Measurements from ENCODE around the gene MOCS1. TPM values are rescaled to one million over a fixed set of nuclear protein-coding genes. Genes with fewer than 3 reads are reported as not detected.

The MOCS1 gene
- total RNA-seq, 1 donor from 2014 or later: 28.6 TPM

GRCh38 chr6:39908838-39909583, 25.3 kb downstream of the MOCS1 start:
- Histone ChIP-seq H3K4me1 (no peaks in the 10 kb centered on the region), H3K9me3 (replicated peaks) (no peaks in the 10 kb centered on the region), H3K27me3 (ENCODE audit: low read depth) (no peaks in the 10 kb centered on the region), H3K36me3 (peaks cover 78% of the 10 kb centered on the region), H3K27ac (replicated peaks) (no peak overlapping the region), H3K4me3 (no peak overlapping the region)
- no peak for DNase-seq
- TF ChIP-seq CTCF (IDR thresholded peaks at IDR 0.05; ENCODE audit: borderline replicate concordance): no peak
- intact Hi-C loops (cut with micrococcal nuclease): no loop called here

GRCh38 chr6:39907871-39908575, 26.2 kb downstream of the MOCS1 start:
- H3K9me3 ChIP-seq (replicated peaks): no peaks in the 10 kb centered on the region
- no peak for TF ChIP-seq CTCF (IDR thresholded peaks at IDR 0.05; ENCODE audit: borderline replicate concordance)
- no peaks in the 10 kb centered on the region for H3K27me3 ChIP-seq (ENCODE audit: low read depth)
- intact Hi-C loops (cut with micrococcal nuclease): no loop called here
- peaks cover 68% of the 10 kb centered on the region for H3K36me3 ChIP-seq
- no peaks in the 10 kb centered on the region for H3K4me1 ChIP-seq
- no peak overlapping the region for H3K4me3 ChIP-seq
- no peak overlapping the region for H3K27ac ChIP-seq (replicated peaks)
- DNase-seq: no peak

- H3K36me3 ChIP-seq: peaks cover 56% of the 10 kb centered on the region
- intact Hi-C loops (cut with micrococcal nuclease): no loop called here
Observed at GRCh38 chr6:39906318-39906761, 27.9 kb downstream of the MOCS1 start.

GRCh38 chr6:39905640-39905975, 28.7 kb downstream of the MOCS1 start:
- H3K36me3 ChIP-seq: peaks cover 54% of the 10 kb centered on the region
- no peak for DNase-seq
- H3K4me3 ChIP-seq: no peak overlapping the region
- peak overlapping the region; percentile 1 for H3K27ac ChIP-seq (replicated peaks)
- H3K27me3 ChIP-seq (ENCODE audit: low read depth): no peaks in the 10 kb centered on the region
- H3K4me1 ChIP-seq: no peaks in the 10 kb centered on the region
- intact Hi-C loops (cut with micrococcal nuclease): no loop called here
- TF ChIP-seq CTCF (IDR thresholded peaks at IDR 0.05; ENCODE audit: borderline replicate concordance): no peak
- no peaks in the 10 kb centered on the region for H3K9me3 ChIP-seq (replicated peaks)

More at GRCh38 chr6:39906318-39906761, 27.9 kb downstream of the MOCS1 start:
- Histone ChIP-seq H3K27ac (replicated peaks) (no peak overlapping the region), H3K9me3 (replicated peaks) (no peaks in the 10 kb centered on the region), H3K4me3 (no peak overlapping the region), H3K27me3 (ENCODE audit: low read depth) (no peaks in the 10 kb centered on the region), H3K4me1 (no peaks in the 10 kb centered on the region)
- DNase-seq: no peak
- TF ChIP-seq CTCF (IDR thresholded peaks at IDR 0.05; ENCODE audit: borderline replicate concordance): no peak

- Histone ChIP-seq H3K4me1 (no peaks in the 10 kb centered on the region), H3K4me3 (no peak overlapping the region), H3K27ac (replicated peaks) (peak overlapping the region; percentile 1), H3K9me3 (replicated peaks) (no peaks in the 10 kb centered on the region), H3K36me3 (peaks cover 50% of the 10 kb centered on the region), H3K27me3 (ENCODE audit: low read depth) (no peaks in the 10 kb centered on the region)
- intact Hi-C loops (cut with micrococcal nuclease): no loop called here
- TF ChIP-seq CTCF (IDR thresholded peaks at IDR 0.05; ENCODE audit: borderline replicate concordance): peak; percentile 20
- DNase-seq: no peak
Observed at GRCh38 chr6:39904946-39905639, 29.2 kb downstream of the MOCS1 start.
